DOHH2 (cell line): ENCODE data around the gene FKBP8.

Source experiments
- EZH2phosphoT487 ChIP-seq: fragments of 200-600 bp; sonication (generic); IDR thresholded peaks from 2 replicates; pipeline ENCODE4 v1.6.1; 2017; ENCODE audit warnings: borderline replicate concordance, mild to moderate bottlenecking, antibody characterized with exemption, low read length, moderate library complexity, mixed read lengths
- TF ChIP-seq, protein P1 (sequence below): fragments of 200-600 bp; sonication (generic); IDR thresholded peaks from one replicate; pipeline ENCODE4 v1.5.1; 2014; ENCODE audit warnings: antibody characterized with exemption, mild to moderate bottlenecking, low read depth, low read length; ENCODE audit not compliant: poor library complexity, severe bottlenecking

DNA sequence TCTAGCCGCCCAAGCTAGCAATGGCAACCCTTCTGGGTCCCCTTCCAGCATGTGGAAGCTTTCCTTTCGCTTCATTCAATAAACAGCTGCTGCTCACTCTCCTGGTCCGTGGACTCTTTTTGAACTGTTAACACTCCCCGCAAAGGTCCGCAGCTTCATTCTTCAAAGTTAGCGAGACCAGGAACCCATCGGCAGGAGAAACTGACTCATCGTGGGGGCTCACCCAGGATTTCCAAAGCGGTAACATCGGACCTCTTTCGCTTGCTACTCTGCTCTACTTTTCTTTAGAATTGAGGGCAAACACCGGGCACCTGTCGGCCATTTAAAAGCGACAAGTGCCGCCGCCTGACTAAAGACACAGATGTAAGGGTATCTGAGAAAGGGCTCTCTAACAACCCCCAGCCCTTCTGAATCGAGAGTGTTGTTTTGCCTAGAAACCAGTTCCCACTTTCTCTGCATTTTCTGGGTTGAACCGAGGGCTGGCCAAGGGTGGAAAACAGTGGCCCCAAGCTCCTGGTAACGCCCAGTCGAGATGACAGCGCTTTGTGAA is 34.1 kb upstream of the FKBP8 start:
- TF ChIP-seq, protein P1, sequence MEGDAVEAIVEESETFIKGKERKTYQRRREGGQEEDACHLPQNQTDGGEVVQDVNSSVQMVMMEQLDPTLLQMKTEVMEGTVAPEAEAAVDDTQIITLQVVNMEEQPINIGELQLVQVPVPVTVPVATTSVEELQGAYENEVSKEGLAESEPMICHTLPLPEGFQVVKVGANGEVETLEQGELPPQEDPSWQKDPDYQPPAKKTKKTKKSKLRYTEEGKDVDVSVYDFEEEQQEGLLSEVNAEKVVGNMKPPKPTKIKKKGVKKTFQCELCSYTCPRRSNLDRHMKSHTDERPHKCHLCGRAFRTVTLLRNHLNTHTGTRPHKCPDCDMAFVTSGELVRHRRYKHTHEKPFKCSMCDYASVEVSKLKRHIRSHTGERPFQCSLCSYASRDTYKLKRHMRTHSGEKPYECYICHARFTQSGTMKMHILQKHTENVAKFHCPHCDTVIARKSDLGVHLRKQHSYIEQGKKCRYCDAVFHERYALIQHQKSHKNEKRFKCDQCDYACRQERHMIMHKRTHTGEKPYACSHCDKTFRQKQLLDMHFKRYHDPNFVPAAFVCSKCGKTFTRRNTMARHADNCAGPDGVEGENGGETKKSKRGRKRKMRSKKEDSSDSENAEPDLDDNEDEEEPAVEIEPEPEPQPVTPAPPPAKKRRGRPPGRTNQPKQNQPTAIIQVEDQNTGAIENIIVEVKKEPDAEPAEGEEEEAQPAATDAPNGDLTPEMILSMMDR, result no peak
- no peak for TF ChIP-seq EZH2phosphoT487
